Measurements from ENCODE around the gene MTMR3. TPM values are rescaled to one million over a fixed set of nuclear protein-coding genes. Genes with fewer than 3 reads are reported as not detected.
"Not testable (repeated sequence)": the region's sequence is repeated elsewhere in the genome, so short reads cannot be mapped to it uniquely, and the experiment has no call there.

The MTMR3 gene
- total and polyA plus RNA-seq, 2 donors from 2014 or later = 9.6 to 56.2 TPM

DNA sequence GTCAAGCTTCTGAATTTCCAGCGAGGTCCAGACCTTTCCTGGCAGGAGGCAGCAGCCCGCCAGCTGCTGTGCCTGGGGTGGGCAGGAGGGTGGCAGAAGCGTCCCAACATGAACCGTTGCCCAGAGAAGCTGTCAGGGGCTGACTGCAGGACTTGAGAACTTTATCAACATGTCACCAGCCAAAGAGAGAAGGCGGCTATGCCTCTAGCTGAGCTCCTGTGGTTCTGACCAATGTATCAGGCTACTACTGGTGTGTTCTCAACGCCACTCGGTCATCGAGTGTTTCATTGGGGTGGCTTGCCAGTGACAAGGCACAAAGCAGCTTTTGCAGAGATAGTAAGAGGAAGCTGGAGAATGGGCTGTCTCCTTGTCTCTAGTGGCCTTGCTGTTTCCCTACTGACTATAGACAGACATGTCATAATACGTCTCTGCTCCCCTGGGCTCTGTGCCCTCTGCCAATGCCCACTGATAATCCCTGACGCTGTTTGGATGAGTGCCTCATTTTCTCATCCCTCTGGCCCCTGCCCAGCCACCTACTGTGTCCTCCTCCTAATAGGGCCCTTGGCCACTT is 27.3 kb upstream of the MTMR3 start:
- Histone ChIP-seq H3K27ac (ENCODE audit: low read depth in 2 of 2, low read length in 2 of 2) (no peak overlapping the region), H3K27me3 (ENCODE audit: control insufficient read depth, insufficient read depth, low read length) (no peaks in the 10 kb centered on the region), H3K9me3 (ENCODE audit: control insufficient read depth in 2 of 3, insufficient read depth in 1 of 3, low read length in 3 of 3) (no peaks in the 10 kb centered on the region), H3K4me1 (ENCODE audit: control insufficient read depth in 2 of 3, insufficient read depth in 2 of 3, low read depth in 1 of 3, low read length in 3 of 3) (no peaks in the 10 kb centered on the region), H3K9ac (ENCODE audit: low read length in 3 of 3) (no peak overlapping the region), H3K4me3 (ENCODE audit: low read length in 3 of 3) (no peak overlapping the region), H3K36me3 (ENCODE audit: control insufficient read depth in 2 of 3, insufficient read depth in 3 of 3, low read length in 3 of 3) (no peaks in the 10 kb centered on the region)
- intact Hi-C loops (cut with DNase I) = no loop called here
- FAIRE-seq (no peak), DNase-seq (no peak)
- TF ChIP-seq CTCF (IDR thresholded peaks at IDR 0.05; ENCODE audit: borderline replicate concordance, extremely low read depth, insufficient read depth) = no peak

DNA sequence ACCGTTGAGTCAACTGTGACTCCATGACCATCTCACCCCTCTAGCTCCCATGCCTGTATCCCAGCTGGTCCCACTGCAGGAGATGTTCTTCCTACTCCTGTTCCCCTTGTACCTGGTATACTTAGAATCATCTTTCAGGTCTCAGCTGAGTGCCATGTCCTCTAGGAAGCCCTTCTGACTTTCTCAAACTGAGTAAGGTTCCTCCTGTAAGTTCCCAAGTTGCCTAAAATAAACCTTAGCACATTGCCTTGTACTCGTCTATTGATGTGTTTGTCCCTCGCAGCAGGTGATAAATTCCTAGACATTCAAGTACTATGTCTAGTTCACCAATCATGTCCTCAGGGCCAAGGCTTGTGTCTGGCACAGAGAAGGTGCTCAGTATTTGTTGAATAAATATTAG is 26.5 kb upstream of the MTMR3 start:
- no peaks in the 10 kb centered on the region for H3K9me3 ChIP-seq (ENCODE audit: control insufficient read depth in 2 of 3, insufficient read depth in 1 of 3, low read length in 3 of 3)
- no peak overlapping the region for H3K4me3 ChIP-seq (ENCODE audit: low read length in 3 of 3)
- H3K27me3 ChIP-seq (ENCODE audit: control insufficient read depth, insufficient read depth, low read length) = no peaks in the 10 kb centered on the region
- TF ChIP-seq CTCF (IDR thresholded peaks at IDR 0.05; ENCODE audit: borderline replicate concordance, extremely low read depth, insufficient read depth) = no peak
- H3K9ac ChIP-seq (ENCODE audit: low read length in 3 of 3) = no peak overlapping the region
- FAIRE-seq (no peak), DNase-seq (no peak)
- intact Hi-C loops (cut with DNase I) = no loop called here
- no peaks in the 10 kb centered on the region for H3K36me3 ChIP-seq (ENCODE audit: control insufficient read depth in 2 of 3, insufficient read depth in 3 of 3, low read length in 3 of 3)
- H3K27ac ChIP-seq (ENCODE audit: low read depth in 2 of 2, low read length in 2 of 2) = no peak overlapping the region
- H3K4me1 ChIP-seq (ENCODE audit: control insufficient read depth in 2 of 3, insufficient read depth in 2 of 3, low read depth in 1 of 3, low read length in 3 of 3) = no peaks in the 10 kb centered on the region

DNA sequence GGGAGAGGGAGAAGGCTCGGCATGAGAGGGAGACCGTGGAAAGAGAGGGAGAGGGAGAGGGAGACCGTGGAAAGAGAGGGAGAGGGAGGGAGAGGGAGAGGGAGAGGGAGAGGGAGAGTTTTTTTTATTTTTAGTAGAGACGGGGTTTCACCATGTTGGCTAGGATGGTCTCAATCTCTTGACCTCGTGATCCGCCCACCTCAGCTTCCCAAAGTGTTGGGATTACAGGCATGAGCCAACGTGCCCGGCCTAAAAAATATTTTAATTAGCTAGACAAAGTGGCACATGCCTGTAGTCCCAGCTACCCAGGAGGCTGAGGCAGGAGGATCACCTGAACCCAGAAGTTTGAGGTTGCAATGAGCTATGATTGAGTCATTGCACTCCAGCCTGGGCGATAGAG is 23.9 kb upstream of the MTMR3 start:
- H3K4me1 ChIP-seq (ENCODE audit: control insufficient read depth in 2 of 3, insufficient read depth in 2 of 3, low read depth in 1 of 3, low read length in 3 of 3); H3K36me3 ChIP-seq (ENCODE audit: control insufficient read depth in 2 of 3, insufficient read depth in 3 of 3, low read length in 3 of 3); DNase-seq; H3K4me3 ChIP-seq (ENCODE audit: low read length in 3 of 3); H3K27ac ChIP-seq (ENCODE audit: low read depth in 2 of 2, low read length in 2 of 2); H3K9me3 ChIP-seq (ENCODE audit: control insufficient read depth in 2 of 3, insufficient read depth in 1 of 3, low read length in 3 of 3); H3K27me3 ChIP-seq (ENCODE audit: control insufficient read depth, insufficient read depth, low read length); H3K9ac ChIP-seq (ENCODE audit: low read length in 3 of 3); FAIRE-seq; intact Hi-C loops (cut with DNase I): not testable (repeated sequence)

GRCh38 chr22:29860006-29860766 is 22.8 kb upstream of the MTMR3 start:
- H3K9ac ChIP-seq (ENCODE audit: low read length in 3 of 3) = no peak overlapping the region
- no peaks in the 10 kb centered on the region for H3K4me1 ChIP-seq (ENCODE audit: control insufficient read depth in 2 of 3, insufficient read depth in 2 of 3, low read depth in 1 of 3, low read length in 3 of 3)
- H3K9me3 ChIP-seq (ENCODE audit: control insufficient read depth in 2 of 3, insufficient read depth in 1 of 3, low read length in 3 of 3) = no peaks in the 10 kb centered on the region
- H3K27me3 ChIP-seq (ENCODE audit: control insufficient read depth, insufficient read depth, low read length) = no peaks in the 10 kb centered on the region
- no peak for TF ChIP-seq CTCF (IDR thresholded peaks at IDR 0.05; ENCODE audit: borderline replicate concordance, extremely low read depth, insufficient read depth)
- intact Hi-C loops (cut with DNase I) = no loop called here
- no peak for DNase-seq
- H3K36me3 ChIP-seq (ENCODE audit: control insufficient read depth in 2 of 3, insufficient read depth in 3 of 3, low read length in 3 of 3) = no peaks in the 10 kb centered on the region
- FAIRE-seq = no peak
- no peak overlapping the region for H3K27ac ChIP-seq (ENCODE audit: low read depth in 2 of 2, low read length in 2 of 2)
- no peak overlapping the region for H3K4me3 ChIP-seq (ENCODE audit: low read length in 3 of 3)
